ENCODE measurements around the gene CCDC110.

Gene CCDC110

GRCh38 chr4:185395238-185395955 lies 76.1 kb downstream of the CCDC110 start, which contains the start of gene LRP2BP:
TSS of gene LRP2BP (minus strand) at chr4:185395924. CDS start at chr4:185378186, 17,738 bp downstream.
- Histone ChIP-seq H3K9me2 (replicated peaks; ENCODE audit: insufficient read depth, low read length) (no peaks in the 10 kb centered on the region), H3K9ac (ENCODE audit: low read length) (peak within 1 kb of the TSS; percentile 95), H3K79me2 (ENCODE audit: low read length) (peaks cover 27% of the 10 kb centered on the region), H3K9me3 (replicated peaks; ENCODE audit: insufficient read depth, low read length) (no peaks in the 10 kb centered on the region), H3F3A (ENCODE audit: insufficient read depth, low read length) (peaks cover 40% of the 10 kb centered on the region), H3K27ac (ENCODE audit: low read length) (peak within 1 kb of the TSS; percentile 98), H3K36me3 (replicated peaks; ENCODE audit: insufficient read depth, low read length) (peaks cover 6% of the 10 kb centered on the region; the same call in 1 of the 2 replicates), H3K4me3 (ENCODE audit: low read length) (peak within 1 kb of the TSS; percentile 74), H4K20me1 (ENCODE audit: insufficient read depth, low read length) (no peaks in the 10 kb centered on the region), H3K27me3 (replicated peaks; ENCODE audit: insufficient read depth, low read length) (no peaks in the 10 kb centered on the region), H3K4me2 (ENCODE audit: low read depth, low read length) (peak within 1 kb of the TSS; percentile 66), H2AFZ (ENCODE audit: low read length) (peak within 1 kb of the TSS; percentile 13), H3K4me1 (ENCODE audit: low read length) (peaks cover 27% of the 10 kb centered on the region)
- no peak for TF ChIP-seq EZH2phosphoT487 (IDR thresholded peaks at IDR 0.05; ENCODE audit: low read length)
- no peak for TF ChIP-seq CTCF (IDR thresholded peaks at IDR 0.05; ENCODE audit: low read length)
- no peak for TF ChIP-seq EZH2 (optimal IDR thresholded peaks at IDR 0.05; ENCODE audit: low read depth, low read length)
- DNase-seq: peak; percentile 71
